AG09319 (cell line): ENCODE data around the gene EML4.

ENCODE experiments used
- DNase-seq: peaks from one replicate; pipeline ENCODE4 v3.0.0-alpha.2; 2010; ENCODE audit warnings: low read depth; ENCODE audit errors: extremely low read depth
- CTCF ChIP-seq: IDR thresholded peaks from 2 replicates; pipeline ENCODE4 v1.5.1; 2011; ENCODE audit warnings: low read depth, mild to moderate bottlenecking, inconsistent platforms, low read length, moderate library complexity

The EML4 gene

GRCh38 chr2:42361728-42362283 lies 192.7 kb downstream of the EML4 start:
- DNase-seq = no peak
- no peak for TF ChIP-seq CTCF

GRCh38 chr2:42363413-42363812 lies 194.3 kb downstream of the EML4 start:
- no peak for TF ChIP-seq CTCF
- DNase-seq = no peak

- no peak for TF ChIP-seq CTCF
- DNase-seq = no peak
Observed at GRCh38 chr2:42364658-42365057, 195.5 kb downstream of the EML4 start.

GRCh38 chr2:42366411-42366810 lies 197.3 kb downstream of the EML4 start:
- TF ChIP-seq CTCF = no peak
- no peak for DNase-seq

GRCh38 chr2:42367835-42368234 lies 198.7 kb downstream of the EML4 start:
- no peak for DNase-seq
- TF ChIP-seq CTCF = no peak

GRCh38 chr2:42368817-42369531 lies 199.8 kb downstream of the EML4 start:
- DNase-seq = no peak
- no peak for TF ChIP-seq CTCF

GRCh38 chr2:42369532-42370229 lies 200.5 kb downstream of the EML4 start:
- TF ChIP-seq CTCF = no peak
- no peak for DNase-seq
